Measurements from ENCODE around the gene ADGRB3.

GRCh38 chr6:69138148-69138547 lies 503.1 kb downstream of the ADGRB3 start:
- TF ChIP-seq POLR2A (IDR thresholded peaks at IDR 0.05) (no peak), CTCF (IDR thresholded peaks at IDR 0.05) (no peak)

Data from lower leg skin (tissue), 3 donors.